GM18861 (cell line): ENCODE results near the gene ADAT1.

ENCODE experiments used
- ATAC-seq: cut with Tn5 transposase; IDR thresholded peaks from one replicate; pipeline ENCODE4 v1.9.1; 2021; ENCODE audit not compliant: unreplicated experiment

The ADAT1 gene

GRCh38 chr16:75622761-75623605, at the start of gene ADAT1:
TSS of gene ADAT1 (minus strand) at chr16:75623281. CDS start at chr16:75620799, 2,482 bp downstream.
- ATAC-seq: peak; percentile 85

- no peak for ATAC-seq
Measured at GRCh38 chr16:75667503-75667902, 44.4 kb upstream of the ADAT1 start.

GRCh38 chr16:75660726-75661302, 37.7 kb upstream of the ADAT1 start:
- no peak for ATAC-seq

GRCh38 chr16:75660321-75660720, 37.2 kb upstream of the ADAT1 start:
- no peak for ATAC-seq

- no peak for ATAC-seq
Measured at GRCh38 chr16:75658175-75658574, 35.1 kb upstream of the ADAT1 start.

- ATAC-seq: no peak
Measured at GRCh38 chr16:75653922-75654321, 30.8 kb upstream of the ADAT1 start.

- ATAC-seq: peak; percentile 21
Measured at GRCh38 chr16:75648265-75649076, 25.4 kb upstream of the ADAT1 start.

GRCh38 chr16:75647492-75648264, 24.6 kb upstream of the ADAT1 start, which contains the start of the genes KARS1 and TERF2IP:
TSS of gene KARS1 (minus strand) at chr16:75647665. CDS start at chr16:75647639, 26 bp downstream.
TSS of gene TERF2IP (plus strand) at chr16:75647773. CDS start at chr16:75647883, 110 bp downstream.
- peak; percentile 79 for ATAC-seq

- peak; percentile 20 for ATAC-seq
Measured at GRCh38 chr16:75647112-75647491, 24.0 kb upstream of the ADAT1 start.

GRCh38 chr16:75644240-75645012, 21.3 kb upstream of the ADAT1 start:
- no peak for ATAC-seq

- ATAC-seq: no peak
Measured at GRCh38 chr16:75640598-75640997, 17.5 kb upstream of the ADAT1 start.

GRCh38 chr16:75635036-75635435, 12.0 kb upstream of the ADAT1 start:
- no peak for ATAC-seq

- ATAC-seq: no peak
Measured at GRCh38 chr16:75632857-75633256, 9.8 kb upstream of the ADAT1 start.

- ATAC-seq: no peak
Measured at GRCh38 chr16:75630052-75630451, 7.0 kb upstream of the ADAT1 start.

GRCh38 chr16:75629132-75629531, 6.1 kb upstream of the ADAT1 start:
- ATAC-seq: no peak

- ATAC-seq: no peak
Measured at GRCh38 chr16:75628351-75628750, 5.3 kb upstream of the ADAT1 start.

GRCh38 chr16:75627851-75628250, 4.8 kb upstream of the ADAT1 start:
- ATAC-seq: no peak

- no peak for ATAC-seq
Measured at GRCh38 chr16:75626806-75627205, 3.7 kb upstream of the ADAT1 start.

GRCh38 chr16:75624921-75625334, 1.8 kb upstream of the ADAT1 start:
- ATAC-seq: no peak

GRCh38 chr16:75621170-75621477, 2.0 kb downstream of the ADAT1 start:
- no peak for ATAC-seq
